Mesendoderm (in vitro differentiated cells): ENCODE results near the gene LRRC3.

Source experiments
- DNase-seq: peaks from one replicate; pipeline ENCODE4 v3.0.0; 2013
- H2AK5ac ChIP-seq: 2 replicates; pipeline ENCODE4 v1.6.1; 2013; ENCODE audit warnings: low read length, inconsistent platforms
- H2BK120ac ChIP-seq: 2 replicates; pipeline ENCODE4 v1.6.1; 2013; ENCODE audit warnings: low read depth, mild to moderate bottlenecking, low read length, moderate library complexity, mixed read lengths
- H2BK15ac ChIP-seq: replicated peaks from 2 replicates; pipeline ENCODE4 v1.6.1; 2013; ENCODE audit warnings: low read depth, mild to moderate bottlenecking, moderate library complexity
- H2BK5ac ChIP-seq: 2 replicates; pipeline ENCODE4 v1.6.1; 2013; ENCODE audit warnings: low read length, inconsistent platforms
- H3K18ac ChIP-seq: 2 replicates; pipeline ENCODE4 v1.6.1; 2013; ENCODE audit warnings: mild to moderate bottlenecking, low read length, mixed read lengths
- H3K23ac ChIP-seq: one replicate; pipeline ENCODE4 v1.6.1; 2013; ENCODE audit warnings: low read length
- H3K27ac ChIP-seq: 2 replicates; pipeline ENCODE4 v1.5.1; 2013; ENCODE audit warnings: low read depth, mild to moderate bottlenecking, inconsistent platforms, low read length, moderate library complexity
- H3K27me3 ChIP-seq: 2 replicates; pipeline ENCODE4 v1.6.1; 2013; ENCODE audit warnings: low read length, control low read depth, mild to moderate bottlenecking, inconsistent platforms; ENCODE audit not compliant: insufficient read depth, poor library complexity
- H3K36me3 ChIP-seq: 2 replicates; pipeline ENCODE4 v1.6.1; 2013; ENCODE audit warnings: low read length, inconsistent platforms; ENCODE audit not compliant: control insufficient read depth, insufficient read depth
- H3K4ac ChIP-seq: one replicate; pipeline ENCODE4 v1.6.1; 2013; ENCODE audit warnings: low read depth, mild to moderate bottlenecking, low read length, moderate library complexity
- H3K4me1 ChIP-seq: 2 replicates; pipeline ENCODE4 v1.6.1; 2013; ENCODE audit warnings: low read depth, low read length, inconsistent platforms; ENCODE audit not compliant: control insufficient read depth
- H3K4me2 ChIP-seq: 2 replicates; pipeline ENCODE4 v1.6.1; 2013; ENCODE audit warnings: low read length
- H3K4me3 ChIP-seq: 2 replicates; pipeline ENCODE4 v1.5.1; 2013; ENCODE audit warnings: mild to moderate bottlenecking, low read length
- H3K56ac ChIP-seq: one replicate; pipeline ENCODE4 v1.6.1; 2013; ENCODE audit warnings: low read length
- H3K79me1 ChIP-seq: 2 replicates; pipeline ENCODE4 v1.6.1; 2013; ENCODE audit warnings: low read length, inconsistent platforms
- H3K79me2 ChIP-seq: 2 replicates; pipeline ENCODE4 v1.6.1; 2013; ENCODE audit warnings: mild to moderate bottlenecking, low read length; ENCODE audit not compliant: control insufficient read depth, insufficient read depth
- H3K9ac ChIP-seq: 2 replicates; pipeline ENCODE4 v1.6.1; 2013; ENCODE audit warnings: low read length, inconsistent platforms
- H4K5ac ChIP-seq: one replicate; pipeline ENCODE4 v1.6.1; 2013; ENCODE audit warnings: low read length
- H4K8ac ChIP-seq: one replicate; pipeline ENCODE4 v1.6.1; 2013; ENCODE audit warnings: low read depth, mild to moderate bottlenecking, control low read depth, low read length, moderate library complexity
- WGBS: extraction: QIAGEN DNeasy Blood & Tissue Kit; methylation state at CpG from one replicate; pipeline ENCODE4 v1.1.7; 2013; ENCODE audit warnings: low lambda C conversion rate, missing lambda C conversion rate; ENCODE audit not compliant: insufficient coverage; ENCODE audit errors: extremely low coverage; 5-methylcytosine and 5-hydroxymethylcytosine counted together

Gene LRRC3

GRCh38 chr21:44443891-44444285 is 11.4 kb upstream of the LRRC3 start:
- Histone ChIP-seq H3K4ac (no peak overlapping the region), H4K5ac (no peak overlapping the region), H2BK120ac (no peak overlapping the region), H2BK5ac (no peak overlapping the region), H3K56ac (no peak overlapping the region), H3K27ac (no peak overlapping the region), H3K23ac (no peak overlapping the region), H3K79me1 (no peaks in the 10 kb centered on the region), H3K4me3 (no peak overlapping the region), H2AK5ac (no peak overlapping the region), H3K4me2 (no peak overlapping the region), H3K4me1 (no peaks in the 10 kb centered on the region), H3K79me2 (no peaks in the 10 kb centered on the region), H3K18ac (no peak overlapping the region), H3K36me3 (no peaks in the 10 kb centered on the region), H4K8ac (no peak overlapping the region), H3K9ac (no peak overlapping the region), H3K27me3 (no peaks in the 10 kb centered on the region), H2BK15ac (no peak overlapping the region)
- no CpG with 5 or more reads among the region's 12 CpGs for WGBS
- DNase-seq = no peak

DNA sequence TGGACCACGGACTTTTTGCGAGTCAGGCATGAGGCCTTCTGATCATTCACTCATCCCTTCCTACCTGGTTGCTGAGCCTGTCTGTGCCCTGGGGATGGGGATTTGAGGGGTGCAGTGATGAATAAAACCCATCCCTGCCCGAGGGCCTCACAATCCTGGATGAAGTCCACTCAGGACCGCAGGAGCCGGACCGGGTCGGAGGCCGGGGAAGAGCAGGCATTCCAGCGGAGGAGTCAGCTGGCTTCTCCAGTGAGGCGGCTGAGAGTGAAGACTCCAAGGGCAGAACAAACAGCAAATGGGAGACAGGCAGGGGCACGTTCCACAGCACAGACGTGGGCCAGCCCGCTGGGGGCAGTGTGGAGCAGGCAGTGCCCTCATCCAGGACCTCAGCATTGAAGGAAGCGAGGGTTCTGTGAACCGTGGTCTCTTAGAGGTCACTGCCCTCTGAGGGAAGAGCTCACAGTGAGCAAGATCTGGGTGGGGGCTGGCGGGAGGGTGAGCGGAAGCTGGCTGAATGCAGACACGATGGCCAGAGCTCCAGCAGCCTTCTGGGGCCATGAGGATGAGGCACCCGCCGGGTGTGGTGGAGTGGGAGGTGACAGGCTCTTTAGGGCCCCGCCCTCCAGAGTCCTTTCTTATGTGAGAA is 10.9 kb upstream of the LRRC3 start:
- Histone ChIP-seq H3K56ac (no peak overlapping the region), H3K79me2 (no peaks in the 10 kb centered on the region), H3K36me3 (no peaks in the 10 kb centered on the region), H2BK5ac (no peak overlapping the region), H4K8ac (no peak overlapping the region), H2AK5ac (no peak overlapping the region), H3K4ac (no peak overlapping the region), H3K79me1 (no peaks in the 10 kb centered on the region), H3K9ac (no peak overlapping the region), H2BK120ac (no peak overlapping the region), H2BK15ac (no peak overlapping the region), H3K4me1 (no peaks in the 10 kb centered on the region), H3K23ac (no peak overlapping the region), H3K27ac (no peak overlapping the region), H3K4me2 (no peak overlapping the region), H3K18ac (no peak overlapping the region), H3K4me3 (no peak overlapping the region), H3K27me3 (no peaks in the 10 kb centered on the region), H4K5ac (no peak overlapping the region)
- DNase-seq = peak; percentile 72
- WGBS = no CpG with 5 or more reads among the region's 21 CpGs

- Histone ChIP-seq H3K27me3 (no peaks in the 10 kb centered on the region), H3K79me2 (no peaks in the 10 kb centered on the region), H4K5ac (no peak overlapping the region), H2AK5ac (no peak overlapping the region), H3K4me1 (no peaks in the 10 kb centered on the region), H3K27ac (no peak overlapping the region), H3K4ac (no peak overlapping the region), H3K4me2 (no peak overlapping the region), H3K79me1 (no peaks in the 10 kb centered on the region), H3K56ac (no peak overlapping the region), H2BK15ac (no peak overlapping the region), H2BK5ac (no peak overlapping the region), H4K8ac (no peak overlapping the region), H2BK120ac (no peak overlapping the region), H3K23ac (no peak overlapping the region), H3K18ac (no peak overlapping the region), H3K36me3 (no peaks in the 10 kb centered on the region), H3K4me3 (no peak overlapping the region), H3K9ac (no peak overlapping the region)
- DNase-seq = no peak
- no CpG with 5 or more reads among the region's 19 CpGs for WGBS
Observed at GRCh38 chr21:44445145-44445812, 10.0 kb upstream of the LRRC3 start.

DNA sequence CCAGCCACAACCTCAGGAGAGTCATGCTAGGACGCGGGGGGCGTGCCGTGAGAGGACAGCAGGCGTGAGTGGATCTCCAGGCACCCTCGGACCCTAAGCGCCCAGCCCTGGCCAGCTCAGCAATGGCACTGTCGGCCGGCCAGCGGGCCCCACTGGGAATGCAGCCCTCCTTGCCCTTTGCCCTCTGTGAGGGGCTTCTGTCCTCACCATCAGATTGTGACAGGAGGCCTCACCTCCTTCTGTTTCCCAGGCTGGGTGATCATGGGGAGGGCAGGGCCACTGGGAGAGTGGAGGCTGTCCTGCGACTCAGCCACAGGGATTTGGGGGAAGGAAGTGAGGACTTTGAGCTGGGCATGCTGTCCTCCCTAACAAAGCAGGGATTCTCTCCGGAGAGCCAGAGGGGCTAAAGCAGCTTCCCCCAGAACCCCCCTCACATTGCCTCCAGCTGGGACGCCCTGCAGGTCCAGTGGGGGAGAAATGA is 6.6 kb upstream of the LRRC3 start:
- no peak overlapping the region for H3K4me3 ChIP-seq
- DNase-seq = no peak

GRCh38 chr21:44449473-44450363 is 5.6 kb upstream of the LRRC3 start:
- Histone ChIP-seq H3K9ac (no peak overlapping the region), H2BK5ac (no peak overlapping the region), H3K4me2 (no peak overlapping the region), H3K4me1 (no peaks in the 10 kb centered on the region), H3K56ac (no peak overlapping the region), H2AK5ac (no peak overlapping the region), H4K5ac (no peak overlapping the region), H4K8ac (no peak overlapping the region), H3K27ac (no peak overlapping the region), H3K4ac (no peak overlapping the region), H3K79me1 (no peaks in the 10 kb centered on the region), H3K4me3 (no peak overlapping the region), H3K18ac (no peak overlapping the region), H3K23ac (no peak overlapping the region), H2BK120ac (no peak overlapping the region), H3K36me3 (no peaks in the 10 kb centered on the region), H3K79me2 (no peaks in the 10 kb centered on the region), H2BK15ac (no peak overlapping the region), H3K27me3 (no peaks in the 10 kb centered on the region)
- no peak for DNase-seq
- whole genome bisulfite sequencing = no CpG with 5 or more reads among the region's 28 CpGs

More for the DNA sequence above, 6.6 kb upstream of the LRRC3 start:
- H3K36me3 ChIP-seq = no peaks in the 10 kb centered on the region
- H4K5ac ChIP-seq = no peak overlapping the region
- no peak overlapping the region for H3K18ac ChIP-seq
- H3K4me2 ChIP-seq = no peak overlapping the region
- H2AK5ac ChIP-seq = no peak overlapping the region
- H3K79me1 ChIP-seq = no peaks in the 10 kb centered on the region
- H4K8ac ChIP-seq = no peak overlapping the region
- no peak overlapping the region for H3K56ac ChIP-seq
- no peaks in the 10 kb centered on the region for H3K4me1 ChIP-seq
- H3K27ac ChIP-seq = no peak overlapping the region
- no peak overlapping the region for H3K23ac ChIP-seq
- no peak overlapping the region for H3K9ac ChIP-seq
- no peaks in the 10 kb centered on the region for H3K27me3 ChIP-seq
- no peak overlapping the region for H2BK120ac ChIP-seq
- no CpG with 5 or more reads among the region's 13 CpGs for WGBS
- no peak overlapping the region for H2BK15ac ChIP-seq
- no peaks in the 10 kb centered on the region for H3K79me2 ChIP-seq
- H2BK5ac ChIP-seq = no peak overlapping the region
- H3K4ac ChIP-seq = no peak overlapping the region
